K562 (cell line): ENCODE results near the gene DERL3. TPM values are rescaled to one million over a fixed set of nuclear protein-coding genes. Genes with fewer than 3 reads are reported as not detected.

Source experiments
- DACH1 ChIP-seq: fragments of 450-650 bp; IDR thresholded peaks from 2 replicates; pipeline ENCODE4 v1.6.1; 2018; ENCODE audit not compliant: partially characterized antibody
- KAT2B ChIP-seq: IDR thresholded peaks from one replicate; pipeline ENCODE4 v1.6.1; 2012; ENCODE audit warnings: low read depth, mild to moderate bottlenecking, control low read depth, inconsistent platforms, low read length, moderate library complexity
- MCM2 ChIP-seq: fragments of 450-650 bp; IDR thresholded peaks from 2 replicates; pipeline ENCODE4 v1.6.1; 2017; ENCODE audit warnings: low read depth, mild to moderate bottlenecking
- MCM7 ChIP-seq, 2 experiments: fragments of 450-650 bp; IDR thresholded peaks; 2 replicates each; pipeline ENCODE4 v1.6.1; 2016 to 2018
- MGA ChIP-seq: fragments of 450-650 bp; IDR thresholded peaks from 2 replicates; pipeline ENCODE4 v1.6.1; 2016; ENCODE audit warnings: mild to moderate bottlenecking, moderate library complexity
- NFIC ChIP-seq: fragments of 450-650 bp; IDR thresholded peaks from 2 replicates; pipeline ENCODE4 v1.6.1; 2017; ENCODE audit warnings: mild to moderate bottlenecking, inconsistent platforms
- PHF20 ChIP-seq: fragments of 450-650 bp; IDR thresholded peaks from 2 replicates; pipeline ENCODE4 v1.6.1; 2018; ENCODE audit not compliant: partially characterized antibody
- SMARCA5 ChIP-seq: fragments of 450-650 bp; IDR thresholded peaks from 2 replicates; pipeline ENCODE4 v1.6.1; 2016
- TEAD4 ChIP-seq, 2 experiments: sonication (generic) in 1 of 2; formaldehyde crosslinking in 1 of 2; IDR thresholded peaks; 2 replicates each; pipeline versions ENCODE4 v1.6.1 to v1.8.0; 2012 to 2022; ENCODE audit warnings: borderline replicate concordance in 1 of 2, inconsistent platforms in 1 of 2, low read length in 1 of 2, mild to moderate bottlenecking in 1 of 2, missing genetic modification reagents in 1 of 2
- TGIF2 ChIP-seq: sonication (generic); formaldehyde crosslinking; IDR thresholded peaks from 2 replicates; pipeline ENCODE4 v1.8.1; 2022; ENCODE audit warnings: mild to moderate bottlenecking, missing genetic modification reagents, moderate library complexity
- TSC22D4 ChIP-seq: fragments of 450-650 bp; IDR thresholded peaks from 2 replicates; pipeline ENCODE4 v1.6.1; 2016; ENCODE audit warnings: missing genetic modification characterization, missing biosample characterization, control low read depth
- ZNF584 ChIP-seq: fragments of 200-800 bp; sonication (Bioruptor generic); IDR thresholded peaks from 2 replicates; pipeline ENCODE4 v1.6.1; 2016; ENCODE audit warnings: low read depth, mild to moderate bottlenecking, missing genetic modification characterization, missing compliant biosample characterization
- ZNF696 ChIP-seq: fragments of 250-450 bp; sonication (Bioruptor Pico); conservative IDR thresholded peaks from 2 replicates; pipeline ENCODE4 v1.4.0; 2020; ENCODE audit warnings: mild to moderate bottlenecking, moderate library complexity
- polyA plus RNA-seq, 8 experiments: library from polyadenylated mRNA; depleted of rRNA in 4 of 8; stranded (reverse) in 5 of 8; unstranded in 3 of 8; fragments of >200 nt; fragmentation: Nextera tagmentation in 2 of 8; fragmentation: Illumina TruSeq in 1 of 8; extraction: Ambion mirVana in 2 of 8; extraction: Trizol in 1 of 8; gene quantifications; 2 replicates each; pipeline versions ENCODE4 v1.2.1 to v1.2.3, GENCODE V29; 2011 to 2014; ENCODE audit warnings: inconsistent platforms in 1 of 8, missing spikeins in 1 of 8
- total RNA-seq, 7 experiments: library from RNA; depleted of rRNA in 6 of 7; stranded (reverse); fragments of >200 nt in 6 of 7; fragmentation: Illumina TruSeq in 2 of 7; extraction: Trizol in 2 of 7; gene quantifications; 2 replicates each; pipeline versions ENCODE4 v1.2.1 to v1.2.3, GENCODE V29; 2011 to 2021; ENCODE audit warnings: low replicate concordance in 1 of 7
- TF ChIP-seq, protein P1 (sequence below): fragments of 450-650 bp; IDR thresholded peaks from 2 replicates; pipeline ENCODE4 v1.7.1; 2018; ENCODE audit warnings: mild to moderate bottlenecking, low read depth; ENCODE audit not compliant: partially characterized antibody

The DERL3 gene
- total and polyA plus RNA-seq, 9 of the 15 experiments (the other 6 are each of a cell fraction or from before 2014, with no cell fraction given) = 1.3 to 12.4 (median 4.8) TPM

DNA sequence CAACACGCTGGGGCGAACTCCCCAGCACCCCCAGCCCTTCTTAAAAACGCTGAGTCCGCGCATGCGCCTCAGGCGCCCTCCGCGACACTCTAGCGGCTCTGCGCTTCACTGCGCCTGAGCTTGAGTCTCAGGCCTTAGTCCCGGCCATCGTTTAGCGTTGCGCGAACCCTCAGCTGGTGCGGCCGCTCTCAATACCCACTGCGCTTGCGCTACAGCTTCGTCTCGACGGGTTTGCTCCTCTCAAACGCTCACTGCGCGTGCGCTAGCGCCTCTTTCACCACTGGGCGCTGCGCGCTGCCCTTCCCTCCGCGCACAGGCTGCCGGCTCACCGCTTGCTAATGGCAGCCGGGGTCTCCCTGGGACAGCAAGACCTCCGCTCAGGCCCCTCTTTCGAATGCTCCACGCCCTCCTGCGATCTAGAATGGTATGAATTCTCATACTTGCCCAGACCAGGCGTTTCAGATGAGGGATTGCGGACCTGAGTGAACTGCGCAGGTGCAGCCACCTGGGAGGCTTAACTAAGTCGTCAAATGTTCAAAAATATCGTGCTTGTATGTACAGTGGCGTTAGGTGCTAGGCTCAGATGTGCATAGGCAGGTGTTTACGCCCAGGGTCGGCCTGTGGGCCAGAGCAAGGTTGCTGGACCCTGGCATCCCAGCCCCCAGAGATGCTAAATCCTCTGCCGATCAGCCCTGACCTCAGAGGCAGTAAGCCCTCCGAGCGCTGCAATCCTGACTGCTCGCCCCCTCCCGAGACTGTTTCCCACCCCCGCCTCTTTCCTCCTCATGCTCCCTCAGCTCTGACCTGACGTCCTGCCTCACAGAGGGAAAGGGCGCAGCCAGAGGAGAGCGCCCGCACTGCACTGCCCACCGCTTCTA, 19.0 kb upstream of the DERL3 start, which contains the start of gene SLC2A11 (continued):
- no peak for TF ChIP-seq MCM2
- no peak for TF ChIP-seq NFIC
- no peak for TF ChIP-seq ZNF696 (CRISPR knock-in tag)
- TF ChIP-seq MGA = peak; percentile 38; the same call in 1 of the 2 replicates
- no peak for TF ChIP-seq PHF20
- TF ChIP-seq ZNF584 (CRISPR knock-in tag) = no peak
- TF ChIP-seq TGIF2 (CRISPR knock-in tag) = no peak
- TF ChIP-seq KAT2B = no peak
- TF ChIP-seq TEAD4 (IDR thresholded peaks at IDR 0.05; ENCODE audit: low read length) = no peak
- TF ChIP-seq TEAD4 (CRISPR knock-in tag; IDR thresholded peaks at IDR 0.05; ENCODE audit: borderline replicate concordance) = no peak
- no peak for TF ChIP-seq MCM7 (IDR thresholded peaks at IDR 0.05)
- peak; percentile 45 for TF ChIP-seq DACH1
- TF ChIP-seq, protein P1, sequence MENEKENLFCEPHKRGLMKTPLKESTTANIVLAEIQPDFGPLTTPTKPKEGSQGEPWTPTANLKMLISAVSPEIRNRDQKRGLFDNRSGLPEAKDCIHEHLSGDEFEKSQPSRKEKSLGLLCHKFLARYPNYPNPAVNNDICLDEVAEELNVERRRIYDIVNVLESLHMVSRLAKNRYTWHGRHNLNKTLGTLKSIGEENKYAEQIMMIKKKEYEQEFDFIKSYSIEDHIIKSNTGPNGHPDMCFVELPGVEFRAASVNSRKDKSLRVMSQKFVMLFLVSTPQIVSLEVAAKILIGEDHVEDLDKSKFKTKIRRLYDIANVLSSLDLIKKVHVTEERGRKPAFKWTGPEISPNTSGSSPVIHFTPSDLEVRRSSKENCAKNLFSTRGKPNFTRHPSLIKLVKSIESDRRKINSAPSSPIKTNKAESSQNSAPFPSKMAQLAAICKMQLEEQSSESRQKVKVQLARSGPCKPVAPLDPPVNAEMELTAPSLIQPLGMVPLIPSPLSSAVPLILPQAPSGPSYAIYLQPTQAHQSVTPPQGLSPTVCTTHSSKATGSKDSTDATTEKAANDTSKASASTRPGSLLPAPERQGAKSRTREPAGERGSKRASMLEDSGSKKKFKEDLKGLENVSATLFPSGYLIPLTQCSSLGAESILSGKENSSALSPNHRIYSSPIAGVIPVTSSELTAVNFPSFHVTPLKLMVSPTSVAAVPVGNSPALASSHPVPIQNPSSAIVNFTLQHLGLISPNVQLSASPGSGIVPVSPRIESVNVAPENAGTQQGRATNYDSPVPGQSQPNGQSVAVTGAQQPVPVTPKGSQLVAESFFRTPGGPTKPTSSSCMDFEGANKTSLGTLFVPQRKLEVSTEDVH = no peak
- TF ChIP-seq SMARCA5 = no peak
- TF ChIP-seq TSC22D4 (tag) = no peak
